OCI-M1 (cell line): ENCODE results near the gene SLC4A1.

ENCODE experiments used
- DNase-seq: peaks from one replicate; lab custom pipeline; 2025; lab: John Stamatoyannopoulos, UW

Gene SLC4A1

GRCh38 chr17:44267818-44268490 lies at the start of gene SLC4A1:
Gene SLC4A1 (minus strand): TSS chr17:44268135. CDS start chr17:44262866, 5,269 bp downstream.
- no peak for DNase-seq

- DNase-seq = no peak
Observed at GRCh38 chr17:44317545-44317944, 49.6 kb upstream of the SLC4A1 start.

- DNase-seq = no peak
Observed at GRCh38 chr17:44315760-44316731, 48.1 kb upstream of the SLC4A1 start.

GRCh38 chr17:44314869-44315661 lies 47.1 kb upstream of the SLC4A1 start:
- no peak for DNase-seq

GRCh38 chr17:44314524-44314868 lies 46.6 kb upstream of the SLC4A1 start:
- no peak for DNase-seq

- DNase-seq = no peak
Observed at GRCh38 chr17:44314031-44314430, 46.1 kb upstream of the SLC4A1 start.

GRCh38 chr17:44312396-44313104 lies 44.6 kb upstream of the SLC4A1 start:
- DNase-seq = no peak

- DNase-seq = no peak
Observed at GRCh38 chr17:44311562-44312181, 43.7 kb upstream of the SLC4A1 start.

GRCh38 chr17:44310609-44311376 lies 42.9 kb upstream of the SLC4A1 start:
- no peak for DNase-seq

GRCh38 chr17:44310188-44310587 lies 42.3 kb upstream of the SLC4A1 start:
- DNase-seq = no peak

GRCh38 chr17:44309472-44309871 lies 41.5 kb upstream of the SLC4A1 start:
- no peak for DNase-seq

GRCh38 chr17:44308865-44309264 lies 40.9 kb upstream of the SLC4A1 start:
- DNase-seq = no peak

GRCh38 chr17:44308320-44308818 lies 40.4 kb upstream of the SLC4A1 start, which contains the start of gene RUNDC3A:
Gene RUNDC3A (plus strand): TSS chr17:44308601. CDS start chr17:44308833, 232 bp downstream.
- peak; percentile 79 for DNase-seq

- DNase-seq = no peak
Observed at GRCh38 chr17:44307387-44308186, 39.7 kb upstream of the SLC4A1 start.

GRCh38 chr17:44304651-44305050 lies 36.7 kb upstream of the SLC4A1 start:
- no peak for DNase-seq

- no peak for DNase-seq
Observed at GRCh38 chr17:44297975-44298374, 30.0 kb upstream of the SLC4A1 start.

GRCh38 chr17:44293509-44294226 lies 25.7 kb upstream of the SLC4A1 start:
- no peak for DNase-seq

- peak; percentile 50 for DNase-seq
Observed at GRCh38 chr17:44287651-44288050, 19.7 kb upstream of the SLC4A1 start.

- no peak for DNase-seq
Observed at GRCh38 chr17:44284024-44284400, 16.1 kb upstream of the SLC4A1 start.
